ENCODE data around the gene SLC39A11. TPM values are rescaled to one million over a fixed set of nuclear protein-coding genes. Genes with fewer than 3 reads are reported as not detected.

The SLC39A11 gene
- total and polyA plus RNA-seq, 2 of the 13 experiments (the other 11 are each of a cell fraction or from before 2014, with no cell fraction given) = 17.2 to 31.5 TPM

DNA sequence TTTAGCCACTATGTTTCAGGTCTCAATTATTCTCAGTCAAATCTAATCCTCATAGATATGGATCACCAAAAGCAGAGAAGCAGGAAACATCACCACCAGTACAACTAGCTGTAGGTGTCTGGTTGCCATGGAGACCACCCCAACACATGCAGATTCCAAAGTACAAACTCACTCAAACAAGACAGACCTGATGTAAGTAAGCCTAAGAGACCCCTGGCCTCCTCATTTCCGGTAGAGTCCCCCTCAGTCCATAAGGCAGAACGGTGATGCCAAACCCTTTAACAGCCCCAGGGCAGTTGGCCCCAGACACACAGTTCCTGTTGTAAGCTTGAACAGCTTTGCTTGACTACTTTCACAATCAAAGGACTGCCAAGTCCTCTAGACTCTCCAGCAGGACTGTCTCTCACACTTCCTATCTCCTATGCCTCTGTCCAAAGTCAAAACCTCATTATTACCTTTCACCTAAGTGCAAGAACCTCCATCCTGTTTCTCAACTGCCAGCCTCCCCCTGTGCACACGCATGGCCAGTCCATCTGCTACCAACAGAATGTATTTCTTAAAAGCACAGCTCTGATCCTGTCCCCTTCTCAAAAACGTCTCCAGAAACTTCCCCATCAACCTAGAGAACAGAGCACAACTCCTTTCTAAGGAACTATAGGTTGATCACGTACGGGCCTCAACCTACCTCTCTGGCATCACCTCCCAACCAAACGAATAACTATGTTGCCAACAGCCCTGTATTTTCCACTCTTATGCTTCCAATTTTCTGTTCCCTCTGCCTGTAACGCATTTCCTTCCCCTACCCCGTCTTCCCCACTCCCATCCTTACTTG, 23.9 kb downstream of the SLC39A11 start (continued):
- TF ChIP-seq, protein P1, sequence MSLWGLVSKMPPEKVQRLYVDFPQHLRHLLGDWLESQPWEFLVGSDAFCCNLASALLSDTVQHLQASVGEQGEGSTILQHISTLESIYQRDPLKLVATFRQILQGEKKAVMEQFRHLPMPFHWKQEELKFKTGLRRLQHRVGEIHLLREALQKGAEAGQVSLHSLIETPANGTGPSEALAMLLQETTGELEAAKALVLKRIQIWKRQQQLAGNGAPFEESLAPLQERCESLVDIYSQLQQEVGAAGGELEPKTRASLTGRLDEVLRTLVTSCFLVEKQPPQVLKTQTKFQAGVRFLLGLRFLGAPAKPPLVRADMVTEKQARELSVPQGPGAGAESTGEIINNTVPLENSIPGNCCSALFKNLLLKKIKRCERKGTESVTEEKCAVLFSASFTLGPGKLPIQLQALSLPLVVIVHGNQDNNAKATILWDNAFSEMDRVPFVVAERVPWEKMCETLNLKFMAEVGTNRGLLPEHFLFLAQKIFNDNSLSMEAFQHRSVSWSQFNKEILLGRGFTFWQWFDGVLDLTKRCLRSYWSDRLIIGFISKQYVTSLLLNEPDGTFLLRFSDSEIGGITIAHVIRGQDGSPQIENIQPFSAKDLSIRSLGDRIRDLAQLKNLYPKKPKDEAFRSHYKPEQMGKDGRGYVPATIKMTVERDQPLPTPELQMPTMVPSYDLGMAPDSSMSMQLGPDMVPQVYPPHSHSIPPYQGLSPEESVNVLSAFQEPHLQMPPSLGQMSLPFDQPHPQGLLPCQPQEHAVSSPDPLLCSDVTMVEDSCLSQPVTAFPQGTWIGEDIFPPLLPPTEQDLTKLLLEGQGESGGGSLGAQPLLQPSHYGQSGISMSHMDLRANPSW (CRISPR knock-in tag; IDR thresholded peaks at IDR 0.05; ENCODE audit: borderline replicate concordance) = no peak
- TF ChIP-seq, protein P2, sequence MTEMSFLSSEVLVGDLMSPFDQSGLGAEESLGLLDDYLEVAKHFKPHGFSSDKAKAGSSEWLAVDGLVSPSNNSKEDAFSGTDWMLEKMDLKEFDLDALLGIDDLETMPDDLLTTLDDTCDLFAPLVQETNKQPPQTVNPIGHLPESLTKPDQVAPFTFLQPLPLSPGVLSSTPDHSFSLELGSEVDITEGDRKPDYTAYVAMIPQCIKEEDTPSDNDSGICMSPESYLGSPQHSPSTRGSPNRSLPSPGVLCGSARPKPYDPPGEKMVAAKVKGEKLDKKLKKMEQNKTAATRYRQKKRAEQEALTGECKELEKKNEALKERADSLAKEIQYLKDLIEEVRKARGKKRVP (CRISPR knock-in tag; IDR thresholded peaks at IDR 0.05) = peak in 1 of 2 experiments; percentile 85; a peak in 2 of 4 replicates
- TF ChIP-seq KDM5B (CRISPR knock-in tag; IDR thresholded peaks at IDR 0.05; ENCODE audit: borderline replicate concordance) (0 out of 2 replicates have a peak, but pooled peaks have one; percentile 14), ZNF20 (CRISPR knock-in tag; IDR thresholded peaks at IDR 0.05) (no peak), SP4 (CRISPR knock-in tag; IDR thresholded peaks at IDR 0.05) (0 out of 2 replicates have a peak, but pooled peaks have one; percentile 20), PLRG1 (conservative IDR thresholded peaks at IDR 0.05) (no peak), ZNF790 (CRISPR knock-in tag; IDR thresholded peaks at IDR 0.05; ENCODE audit: borderline replicate concordance) (no peak), ZNF431 (CRISPR knock-in tag; IDR thresholded peaks at IDR 0.05; ENCODE audit: borderline replicate concordance, low read depth) (no peak), PPARG (CRISPR knock-in tag; conservative IDR thresholded peaks at IDR 0.05) (peak; percentile 93), MTA1 (CRISPR knock-in tag; IDR thresholded peaks at IDR 0.05; ENCODE audit: borderline replicate concordance) (0 out of 2 replicates have a peak, but pooled peaks have one; percentile 22), ZNF253 (CRISPR knock-in tag; IDR thresholded peaks at IDR 0.05; ENCODE audit: borderline replicate concordance) (no peak), ZNF768 (CRISPR knock-in tag; IDR thresholded peaks at IDR 0.05) (no peak), ZNF224 (CRISPR knock-in tag; IDR thresholded peaks at IDR 0.05) (no peak), IKZF1 (IDR thresholded peaks at IDR 0.05) (no peak), U2AF1 (optimal IDR thresholded peaks at IDR 0.05; ENCODE audit: low read depth, low read length) (no peak), WIZ (CRISPR knock-in tag; IDR thresholded peaks at IDR 0.05) (no peak), RNF2 (conservative IDR thresholded peaks at IDR 0.05; ENCODE audit: low read depth) (no peak)
- TF ChIP-seq, protein P3, sequence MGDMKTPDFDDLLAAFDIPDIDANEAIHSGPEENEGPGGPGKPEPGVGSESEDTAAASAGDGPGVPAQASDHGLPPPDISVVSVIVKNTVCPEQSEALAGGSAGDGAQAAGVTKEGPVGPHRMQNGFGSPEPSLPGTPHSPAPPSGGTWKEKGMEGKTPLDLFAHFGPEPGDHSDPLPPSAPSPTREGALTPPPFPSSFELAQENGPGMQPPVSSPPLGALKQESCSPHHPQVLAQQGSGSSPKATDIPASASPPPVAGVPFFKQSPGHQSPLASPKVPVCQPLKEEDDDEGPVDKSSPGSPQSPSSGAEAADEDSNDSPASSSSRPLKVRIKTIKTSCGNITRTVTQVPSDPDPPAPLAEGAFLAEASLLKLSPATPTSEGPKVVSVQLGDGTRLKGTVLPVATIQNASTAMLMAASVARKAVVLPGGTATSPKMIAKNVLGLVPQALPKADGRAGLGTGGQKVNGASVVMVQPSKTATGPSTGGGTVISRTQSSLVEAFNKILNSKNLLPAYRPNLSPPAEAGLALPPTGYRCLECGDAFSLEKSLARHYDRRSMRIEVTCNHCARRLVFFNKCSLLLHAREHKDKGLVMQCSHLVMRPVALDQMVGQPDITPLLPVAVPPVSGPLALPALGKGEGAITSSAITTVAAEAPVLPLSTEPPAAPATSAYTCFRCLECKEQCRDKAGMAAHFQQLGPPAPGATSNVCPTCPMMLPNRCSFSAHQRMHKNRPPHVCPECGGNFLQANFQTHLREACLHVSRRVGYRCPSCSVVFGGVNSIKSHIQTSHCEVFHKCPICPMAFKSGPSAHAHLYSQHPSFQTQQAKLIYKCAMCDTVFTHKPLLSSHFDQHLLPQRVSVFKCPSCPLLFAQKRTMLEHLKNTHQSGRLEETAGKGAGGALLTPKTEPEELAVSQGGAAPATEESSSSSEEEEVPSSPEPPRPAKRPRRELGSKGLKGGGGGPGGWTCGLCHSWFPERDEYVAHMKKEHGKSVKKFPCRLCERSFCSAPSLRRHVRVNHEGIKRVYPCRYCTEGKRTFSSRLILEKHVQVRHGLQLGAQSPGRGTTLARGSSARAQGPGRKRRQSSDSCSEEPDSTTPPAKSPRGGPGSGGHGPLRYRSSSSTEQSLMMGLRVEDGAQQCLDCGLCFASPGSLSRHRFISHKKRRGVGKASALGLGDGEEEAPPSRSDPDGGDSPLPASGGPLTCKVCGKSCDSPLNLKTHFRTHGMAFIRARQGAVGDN (CRISPR knock-in tag; IDR thresholded peaks at IDR 0.05) = no peak

Measured in HepG2 (cell line).